GM06990 (cell line): ENCODE data around the gene DNAL1.

Experiments
- DNase-seq: peaks from one replicate; pipeline ENCODE4 v3.0.0-alpha.2; 2011; ENCODE audit not compliant: insufficient read length; ENCODE audit errors: extremely low read depth
- H3K27me3 ChIP-seq: replicated peaks from 2 replicates; pipeline ENCODE4 v1.6.0; 2011; ENCODE audit warnings: low read length; ENCODE audit not compliant: control insufficient read depth, insufficient read depth
- H3K36me3 ChIP-seq: 2 replicates; pipeline ENCODE4 v1.5.1; 2011; ENCODE audit warnings: low read length; ENCODE audit not compliant: control insufficient read depth, insufficient read depth
- H3K4me3 ChIP-seq: replicated peaks from 2 replicates; pipeline ENCODE4 v1.5.1; 2011; ENCODE audit warnings: low read depth, mild to moderate bottlenecking, control low read depth, low read length
- CTCF ChIP-seq: IDR thresholded peaks from 2 replicates; pipeline ENCODE4 v1.5.1; 2011; ENCODE audit warnings: low read length, control low read depth, mild to moderate bottlenecking, inconsistent platforms; ENCODE audit not compliant: insufficient read depth, poor library complexity, severe bottlenecking

Gene DNAL1

GRCh38 chr14:73678698-73679097 lies 33.9 kb downstream of the DNAL1 start:
- DNase-seq: no peak
- no peak overlapping the region for H3K4me3 ChIP-seq
- no peak for TF ChIP-seq CTCF

GRCh38 chr14:73680821-73681220 lies 36.0 kb downstream of the DNAL1 start:
- no peak for DNase-seq
- Histone ChIP-seq H3K4me3 (no peak overlapping the region), H3K27me3 (no peaks in the 10 kb centered on the region), H3K36me3 (no peaks in the 10 kb centered on the region)
- TF ChIP-seq CTCF: no peak

More at GRCh38 chr14:73678698-73679097, 33.9 kb downstream of the DNAL1 start:
- Histone ChIP-seq H3K27me3 (no peaks in the 10 kb centered on the region), H3K36me3 (no peaks in the 10 kb centered on the region)

GRCh38 chr14:73684627-73685026 lies 39.8 kb downstream of the DNAL1 start:
- no peak for TF ChIP-seq CTCF
- no peak overlapping the region for H3K4me3 ChIP-seq
- no peak for DNase-seq
- no peaks in the 10 kb centered on the region for H3K27me3 ChIP-seq
- H3K36me3 ChIP-seq: no peaks in the 10 kb centered on the region

- Histone ChIP-seq H3K27me3 (no peaks in the 10 kb centered on the region), H3K36me3 (no peaks in the 10 kb centered on the region), H3K4me3 (no peak overlapping the region)
- DNase-seq: no peak
- no peak for TF ChIP-seq CTCF
These were observed 40.5 kb downstream of the DNAL1 start for GRCh38 chr14:73685328-73685727.

GRCh38 chr14:73686901-73687300 lies 42.1 kb downstream of the DNAL1 start:
- Histone ChIP-seq H3K36me3 (no peaks in the 10 kb centered on the region), H3K27me3 (no peaks in the 10 kb centered on the region), H3K4me3 (no peak overlapping the region)
- TF ChIP-seq CTCF: no peak
- no peak for DNase-seq

- Histone ChIP-seq H3K27me3 (no peaks in the 10 kb centered on the region), H3K4me3 (no peak overlapping the region), H3K36me3 (no peaks in the 10 kb centered on the region)
- TF ChIP-seq CTCF: no peak
- DNase-seq: no peak
These were observed 49.3 kb downstream of the DNAL1 start for GRCh38 chr14:73694083-73694482.
